Measurements from ENCODE around the gene DNLZ.

Gene DNLZ

DNA sequence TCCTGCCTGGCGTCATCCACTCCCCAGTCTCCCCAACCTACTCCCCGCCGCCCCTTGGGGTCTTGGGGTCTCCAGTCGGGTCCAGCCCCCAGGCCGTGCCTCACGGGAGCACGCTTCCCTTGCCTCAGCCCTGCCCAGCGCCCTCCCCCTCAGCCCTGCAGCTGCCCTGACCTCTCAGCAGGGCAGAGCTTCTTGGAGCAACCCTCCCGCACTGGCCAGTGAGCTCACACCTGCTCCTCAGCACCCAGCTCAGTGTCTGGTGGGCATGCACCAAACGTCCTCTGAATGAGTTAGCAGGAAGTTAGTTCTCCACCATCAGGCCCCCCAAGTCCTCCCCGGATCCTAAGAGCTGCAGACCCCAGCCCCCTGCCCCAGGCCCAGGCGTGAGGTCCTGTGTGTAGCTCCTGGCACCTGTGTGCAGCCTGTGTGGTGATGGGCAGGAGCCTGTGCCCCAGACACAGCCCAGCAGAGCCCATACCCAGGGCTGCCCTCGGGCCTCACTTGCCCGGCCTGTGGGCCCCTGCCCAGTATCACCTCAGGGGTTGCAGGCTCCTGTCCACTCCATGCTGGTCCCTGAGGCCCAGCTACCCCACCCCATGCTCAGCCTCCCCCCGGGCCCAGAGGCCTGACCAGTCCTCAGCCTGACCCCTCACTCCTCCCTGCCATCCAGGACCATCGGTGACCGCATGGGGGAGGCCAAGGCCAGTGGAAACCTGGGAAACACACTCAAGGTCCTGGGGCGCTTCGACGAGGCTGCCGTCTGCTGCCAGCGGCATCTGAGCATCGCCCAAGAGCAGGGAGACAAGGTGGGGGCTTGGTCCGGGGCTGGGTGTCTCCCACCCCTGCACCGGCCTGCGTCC lies 28.0 kb downstream of the DNLZ start:
- H3K4me3 ChIP-seq (ENCODE audit: control insufficient read depth, low read depth, low read length): no peak overlapping the region
- DNase-seq (ENCODE audit: low read depth): no peak
- TF ChIP-seq, protein P1, sequence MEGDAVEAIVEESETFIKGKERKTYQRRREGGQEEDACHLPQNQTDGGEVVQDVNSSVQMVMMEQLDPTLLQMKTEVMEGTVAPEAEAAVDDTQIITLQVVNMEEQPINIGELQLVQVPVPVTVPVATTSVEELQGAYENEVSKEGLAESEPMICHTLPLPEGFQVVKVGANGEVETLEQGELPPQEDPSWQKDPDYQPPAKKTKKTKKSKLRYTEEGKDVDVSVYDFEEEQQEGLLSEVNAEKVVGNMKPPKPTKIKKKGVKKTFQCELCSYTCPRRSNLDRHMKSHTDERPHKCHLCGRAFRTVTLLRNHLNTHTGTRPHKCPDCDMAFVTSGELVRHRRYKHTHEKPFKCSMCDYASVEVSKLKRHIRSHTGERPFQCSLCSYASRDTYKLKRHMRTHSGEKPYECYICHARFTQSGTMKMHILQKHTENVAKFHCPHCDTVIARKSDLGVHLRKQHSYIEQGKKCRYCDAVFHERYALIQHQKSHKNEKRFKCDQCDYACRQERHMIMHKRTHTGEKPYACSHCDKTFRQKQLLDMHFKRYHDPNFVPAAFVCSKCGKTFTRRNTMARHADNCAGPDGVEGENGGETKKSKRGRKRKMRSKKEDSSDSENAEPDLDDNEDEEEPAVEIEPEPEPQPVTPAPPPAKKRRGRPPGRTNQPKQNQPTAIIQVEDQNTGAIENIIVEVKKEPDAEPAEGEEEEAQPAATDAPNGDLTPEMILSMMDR (IDR thresholded peaks at IDR 0.05; ENCODE audit: control insufficient read depth, insufficient read depth, low read depth, low read length, missing control alignments): no peak

DNA sequence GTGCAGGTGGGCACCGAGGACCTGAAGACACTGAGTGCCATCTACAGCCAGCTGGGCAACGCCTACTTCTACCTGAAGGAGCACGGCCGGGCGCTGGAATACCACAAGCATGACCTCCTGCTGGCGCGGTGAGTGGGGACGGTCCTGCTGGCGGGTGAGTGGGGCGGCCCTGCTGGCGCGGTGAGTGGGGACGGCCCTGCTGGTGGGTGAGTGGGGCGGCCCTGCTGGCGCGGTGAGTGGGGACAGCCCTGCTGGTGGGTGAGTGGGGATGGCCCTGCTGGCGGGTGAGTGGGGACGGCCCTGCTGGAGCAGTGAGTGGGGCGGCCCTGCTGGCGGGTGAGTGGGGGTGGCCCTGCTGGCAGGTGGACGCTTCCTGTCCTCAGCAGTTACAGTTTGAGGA lies 29.0 kb downstream of the DNLZ start:
- TF ChIP-seq, protein P1 (IDR thresholded peaks at IDR 0.05; ENCODE audit: control insufficient read depth, insufficient read depth, low read depth, low read length, missing control alignments): no peak
- DNase-seq (ENCODE audit: low read depth): no peak
- H3K4me3 ChIP-seq (ENCODE audit: control insufficient read depth, low read depth, low read length): no peak overlapping the region

DNA sequence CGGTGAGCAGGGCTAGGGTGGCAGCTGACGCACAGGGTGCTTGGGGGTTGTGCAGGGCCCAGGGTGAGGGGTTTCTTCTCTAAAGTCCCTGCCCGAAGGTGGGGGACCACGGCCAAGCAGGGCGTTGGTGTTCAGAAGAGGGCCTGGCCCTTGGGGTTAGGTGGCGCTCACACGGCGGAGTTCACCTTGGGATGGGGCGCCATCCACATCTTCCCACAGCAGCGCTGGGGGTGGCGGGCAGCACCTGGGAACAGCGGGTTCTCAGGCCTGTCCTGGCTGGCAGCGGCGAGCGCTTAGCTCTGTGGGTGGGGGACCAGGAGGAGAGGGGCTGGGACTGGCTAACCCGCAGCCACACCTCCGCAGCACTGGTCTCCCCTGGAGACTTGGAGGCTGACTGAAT lies 30.1 kb downstream of the DNLZ start:
- H3K4me3 ChIP-seq (ENCODE audit: control insufficient read depth, low read depth, low read length): no peak overlapping the region
- TF ChIP-seq, protein P1 (IDR thresholded peaks at IDR 0.05; ENCODE audit: control insufficient read depth, insufficient read depth, low read depth, low read length, missing control alignments): no peak
- DNase-seq (ENCODE audit: low read depth): no peak

DNA sequence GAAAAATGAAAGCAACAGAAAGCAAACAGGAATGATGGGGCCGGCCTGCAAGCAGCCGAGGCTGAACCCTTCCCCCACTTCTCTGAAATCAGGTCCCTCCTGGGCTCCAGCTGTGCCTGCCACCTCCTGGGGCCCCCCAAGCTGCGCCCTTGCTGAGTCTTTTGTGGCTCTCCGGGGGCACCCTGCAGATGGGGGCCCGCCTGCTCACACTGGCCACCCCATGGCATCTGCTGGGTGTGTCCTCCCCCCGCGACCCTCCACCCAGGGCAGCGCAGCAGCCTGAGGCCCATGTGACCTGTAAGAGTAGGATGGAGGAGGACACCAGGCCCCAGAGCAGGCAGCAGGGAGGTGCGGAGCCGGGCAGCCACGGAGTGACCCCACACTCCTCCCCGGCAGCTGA lies 30.5 kb downstream of the DNLZ start:
- DNase-seq (ENCODE audit: low read depth): no peak
- no peak overlapping the region for H3K4me3 ChIP-seq (ENCODE audit: control insufficient read depth, low read depth, low read length)
- TF ChIP-seq, protein P1 (IDR thresholded peaks at IDR 0.05; ENCODE audit: control insufficient read depth, insufficient read depth, low read depth, low read length, missing control alignments): no peak

DNA sequence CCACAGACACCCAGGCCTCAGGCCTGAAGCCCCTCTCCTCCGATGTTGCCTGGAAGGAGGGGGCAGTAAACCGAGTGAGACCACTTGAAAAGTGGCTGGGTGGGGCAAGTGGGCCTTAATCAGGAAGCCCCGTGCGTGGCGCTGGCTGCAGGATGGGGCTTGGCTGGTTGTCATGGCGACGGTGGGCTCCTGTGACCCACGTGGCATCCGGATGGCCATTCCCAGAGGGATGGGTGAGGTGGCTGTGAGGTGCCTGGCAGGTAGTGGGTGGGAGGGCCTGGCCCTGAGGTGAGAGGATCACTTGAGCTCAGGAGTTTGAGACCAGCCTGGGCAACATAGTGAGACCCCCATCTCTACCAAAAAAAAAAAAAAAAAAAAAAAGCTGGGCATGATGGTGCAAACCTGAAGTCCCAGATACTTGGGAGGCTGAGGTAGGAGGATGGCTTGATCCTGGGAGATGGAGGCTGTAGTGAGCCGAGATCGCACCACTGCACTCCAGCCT lies 31.0 kb downstream of the DNLZ start:
- no peak for DNase-seq (ENCODE audit: low read depth)
- TF ChIP-seq, protein P1 (IDR thresholded peaks at IDR 0.05; ENCODE audit: control insufficient read depth, insufficient read depth, low read depth, low read length, missing control alignments): no peak
- H3K4me3 ChIP-seq (ENCODE audit: control insufficient read depth, low read depth, low read length): no peak overlapping the region

DNA sequence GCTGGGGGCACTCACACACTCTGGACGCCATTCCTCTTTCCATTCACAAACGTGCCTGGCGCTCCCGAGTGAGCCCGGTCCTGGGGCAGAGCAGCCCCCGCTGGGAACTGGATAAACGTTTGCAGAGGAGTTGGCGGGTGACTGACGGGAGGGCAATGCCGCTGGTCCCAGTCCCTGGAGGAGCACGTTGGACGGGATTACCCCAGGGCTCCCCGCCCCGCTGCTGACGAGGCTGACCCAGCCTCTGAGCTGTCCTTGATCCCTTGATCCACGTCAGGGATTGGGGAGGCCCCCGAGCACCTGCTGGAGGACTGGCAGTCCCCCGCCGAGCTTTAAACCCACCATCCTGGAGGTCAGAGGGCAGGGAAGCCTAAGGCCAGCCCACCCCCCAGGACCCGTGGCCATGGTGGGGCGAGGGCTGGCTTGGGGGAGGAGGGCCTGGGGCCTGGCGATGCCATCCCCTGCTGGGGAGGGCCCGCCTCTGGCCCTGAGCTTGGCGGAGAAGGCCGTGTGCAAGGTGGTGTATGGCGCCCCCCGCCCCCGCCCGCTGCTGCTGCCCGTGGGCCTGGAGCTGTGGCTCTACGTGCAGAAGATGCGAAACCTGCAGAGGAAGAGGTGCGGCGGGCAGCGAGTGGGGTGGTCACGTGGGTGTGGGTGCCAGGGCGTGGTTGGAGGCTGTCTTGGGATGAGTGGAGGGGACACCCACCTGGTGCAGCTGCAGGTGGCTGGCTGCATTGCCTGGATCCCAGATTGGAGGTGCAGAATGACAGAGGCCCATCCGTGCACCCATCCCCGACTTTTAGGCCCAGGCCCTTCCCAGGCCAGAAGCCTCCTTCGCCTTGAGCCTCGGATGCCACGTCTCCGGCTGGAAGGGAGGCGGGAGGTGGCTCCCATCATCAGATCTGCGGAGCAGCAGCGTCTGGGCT lies 31.7 kb downstream of the DNLZ start:
- H3K4me3 ChIP-seq (ENCODE audit: control insufficient read depth, low read depth, low read length): no peak overlapping the region
- no peak for DNase-seq (ENCODE audit: low read depth)
- TF ChIP-seq, protein P1 (IDR thresholded peaks at IDR 0.05; ENCODE audit: control insufficient read depth, insufficient read depth, low read depth, low read length, missing control alignments): no peak

Data from AG09309 (cell line).